GM12874 (cell line): Measurements from ENCODE around the gene DNAI7.

Experiments
- TF ChIP-seq, protein P1 (sequence below): IDR thresholded peaks from 2 replicates; pipeline ENCODE4 v1.5.1; 2011; ENCODE audit warnings: low read depth, mild to moderate bottlenecking, control low read depth, low read length, moderate library complexity; ENCODE audit not compliant: insufficient read depth

DNAI7 gene

DNA sequence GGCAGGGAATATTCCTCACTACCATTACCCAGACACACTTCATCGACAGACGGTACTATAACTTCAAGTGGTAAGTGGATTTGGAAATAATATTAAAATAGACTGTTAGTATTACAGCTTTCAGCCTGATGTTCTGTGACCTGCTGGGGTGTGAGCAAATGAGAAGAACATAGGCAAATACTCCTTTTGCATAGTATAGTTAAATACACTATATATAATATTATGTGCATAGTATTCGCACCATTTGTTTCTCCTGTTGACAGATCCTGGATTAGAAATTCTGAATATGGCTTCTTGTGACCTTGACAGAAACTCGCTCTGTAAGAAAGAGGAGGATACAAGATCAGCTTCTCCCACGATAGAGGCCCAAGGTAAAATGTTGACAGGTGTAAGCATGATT, 115.6 kb downstream of the DNAI7 start:
- TF ChIP-seq, protein P1, sequence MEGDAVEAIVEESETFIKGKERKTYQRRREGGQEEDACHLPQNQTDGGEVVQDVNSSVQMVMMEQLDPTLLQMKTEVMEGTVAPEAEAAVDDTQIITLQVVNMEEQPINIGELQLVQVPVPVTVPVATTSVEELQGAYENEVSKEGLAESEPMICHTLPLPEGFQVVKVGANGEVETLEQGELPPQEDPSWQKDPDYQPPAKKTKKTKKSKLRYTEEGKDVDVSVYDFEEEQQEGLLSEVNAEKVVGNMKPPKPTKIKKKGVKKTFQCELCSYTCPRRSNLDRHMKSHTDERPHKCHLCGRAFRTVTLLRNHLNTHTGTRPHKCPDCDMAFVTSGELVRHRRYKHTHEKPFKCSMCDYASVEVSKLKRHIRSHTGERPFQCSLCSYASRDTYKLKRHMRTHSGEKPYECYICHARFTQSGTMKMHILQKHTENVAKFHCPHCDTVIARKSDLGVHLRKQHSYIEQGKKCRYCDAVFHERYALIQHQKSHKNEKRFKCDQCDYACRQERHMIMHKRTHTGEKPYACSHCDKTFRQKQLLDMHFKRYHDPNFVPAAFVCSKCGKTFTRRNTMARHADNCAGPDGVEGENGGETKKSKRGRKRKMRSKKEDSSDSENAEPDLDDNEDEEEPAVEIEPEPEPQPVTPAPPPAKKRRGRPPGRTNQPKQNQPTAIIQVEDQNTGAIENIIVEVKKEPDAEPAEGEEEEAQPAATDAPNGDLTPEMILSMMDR: no peak

DNA sequence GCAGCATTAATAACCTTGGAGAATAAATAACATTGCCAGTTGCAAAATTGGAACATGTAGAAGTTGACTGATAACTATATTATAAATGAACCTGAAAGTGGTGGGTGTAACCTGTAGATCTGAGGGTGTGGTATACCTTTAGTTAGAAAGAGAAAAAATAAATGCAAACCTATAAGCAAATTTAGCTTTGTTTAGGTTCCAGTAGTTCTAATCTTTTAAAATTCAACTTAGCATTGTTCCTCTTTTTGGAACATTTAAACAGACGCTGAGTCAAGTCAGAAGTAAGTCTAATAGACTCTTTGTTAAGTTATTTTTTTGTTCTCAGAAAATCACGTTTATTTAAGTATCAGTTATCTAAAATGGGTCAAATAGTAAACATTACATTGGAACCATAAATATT, 120.0 kb downstream of the DNAI7 start:
- TF ChIP-seq, protein P1: no peak

DNA sequence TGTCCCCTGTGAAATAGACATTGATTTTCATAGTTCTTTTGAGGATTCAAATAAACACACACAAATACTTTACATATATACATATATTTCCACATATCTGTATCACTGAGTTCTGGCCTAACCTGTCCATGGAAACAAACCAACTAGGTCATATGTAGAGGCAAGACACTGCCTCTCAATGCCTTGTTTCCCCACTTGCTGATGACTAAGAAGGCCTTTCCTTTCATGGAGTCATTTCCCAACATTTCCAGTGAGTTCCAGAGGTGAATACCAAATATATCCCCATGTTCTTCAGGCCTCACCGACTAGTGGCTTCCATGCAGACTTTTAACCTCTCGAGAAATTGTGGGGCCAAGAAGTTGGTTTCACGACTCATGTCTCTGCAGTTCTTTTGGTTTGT, 120.8 kb downstream of the DNAI7 start:
- TF ChIP-seq, protein P1: no peak

DNA sequence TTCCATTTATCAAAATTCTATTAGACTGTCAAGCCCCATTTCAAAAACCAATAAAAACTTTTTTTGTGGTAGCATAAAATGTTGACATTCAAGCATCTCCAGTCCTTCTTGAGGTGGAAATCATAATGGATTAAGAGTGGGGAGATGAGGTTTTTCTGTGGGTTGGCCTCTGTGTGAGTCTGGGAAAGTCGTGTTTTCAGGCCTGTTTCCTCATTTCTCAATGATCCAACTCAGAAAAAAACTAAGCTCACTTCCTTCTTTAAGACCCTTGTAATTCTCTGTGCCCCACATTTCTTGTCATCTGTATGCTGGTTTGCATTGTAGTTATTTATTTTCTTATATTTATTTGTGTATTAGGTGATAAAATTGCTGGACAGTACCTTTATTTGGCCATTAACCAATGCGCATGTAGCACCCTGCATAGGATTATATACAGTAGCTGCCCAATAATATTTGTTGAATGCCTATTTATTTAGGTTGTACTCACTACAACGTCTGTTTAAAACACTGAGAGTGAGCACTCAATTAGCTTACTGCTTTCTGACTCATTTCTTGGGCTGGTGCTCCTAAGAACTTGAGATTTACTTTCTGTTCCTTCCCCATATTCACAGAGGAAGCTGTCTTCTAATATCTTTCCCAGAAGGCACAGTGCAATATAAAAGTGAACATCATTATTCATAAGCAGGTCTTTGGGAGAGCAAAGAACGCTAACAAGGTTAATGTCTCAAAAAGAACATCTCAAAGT, 121.9 kb downstream of the DNAI7 start:
- TF ChIP-seq, protein P1: no peak

DNA sequence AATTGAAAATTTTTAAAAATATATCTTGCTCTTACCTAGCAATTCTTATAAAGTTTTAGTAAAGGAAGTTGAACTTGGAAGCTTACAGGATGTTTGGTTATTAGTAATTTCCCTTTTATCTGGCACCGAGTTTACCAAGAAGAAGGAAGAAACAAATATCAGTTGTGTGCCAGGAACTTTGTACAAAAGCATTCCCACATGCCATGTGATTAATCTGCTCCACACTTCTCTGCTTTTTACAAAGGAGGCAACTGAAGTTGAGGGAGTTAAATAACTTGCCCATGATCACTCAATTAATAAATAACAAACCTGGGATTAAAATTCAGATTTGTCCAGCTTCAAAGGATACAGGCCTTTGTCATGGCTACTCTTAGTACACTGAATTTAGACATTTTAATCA, 123.6 kb downstream of the DNAI7 start:
- TF ChIP-seq, protein P1: no peak

DNA sequence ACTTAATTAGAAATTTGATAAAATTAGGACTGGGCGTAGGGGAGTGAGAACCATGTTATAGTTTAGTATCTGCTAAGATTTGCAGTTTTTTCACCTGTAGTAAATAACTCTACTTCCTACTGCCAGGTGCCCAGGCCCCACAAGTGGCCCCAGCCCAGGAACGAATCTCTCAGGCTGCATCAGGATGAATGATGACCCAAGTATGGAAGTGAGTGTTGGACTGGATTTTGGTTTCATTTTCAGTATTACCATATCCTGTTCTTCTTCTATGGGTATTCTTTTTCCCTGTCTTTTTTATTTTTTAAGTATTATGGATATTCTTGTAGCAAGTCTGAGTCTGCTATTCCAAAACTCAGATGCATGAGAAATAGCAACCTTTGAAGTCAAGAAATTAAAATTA, 125.7 kb downstream of the DNAI7 start:
- TF ChIP-seq, protein P1: no peak

DNA sequence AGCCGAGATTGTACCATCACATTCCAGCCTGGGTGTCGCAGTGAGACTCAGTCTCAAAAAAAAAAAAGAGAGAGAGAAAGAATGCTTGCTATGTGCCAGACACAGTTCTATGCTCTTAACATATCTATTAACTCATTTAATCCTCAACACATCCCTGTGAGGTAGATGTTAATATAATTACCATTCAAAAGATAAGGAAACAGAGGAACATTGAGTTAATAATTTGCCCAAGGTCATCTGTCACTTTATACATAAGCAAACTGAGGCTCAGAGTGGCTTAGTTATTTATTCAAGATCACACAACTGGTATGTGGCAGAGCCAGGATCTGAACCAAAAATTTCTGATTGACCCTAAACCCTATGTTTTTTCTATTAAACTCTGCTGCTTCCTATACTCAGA, 129.9 kb downstream of the DNAI7 start:
- TF ChIP-seq, protein P1: no peak
